Limb (tissue), 2 donors: ENCODE measurements around the gene RFC4.
A peak's percentile ranks its signal among the peaks of the same experiment; 100 is the strongest.
"Not testable (repeated sequence)": the region's sequence is repeated elsewhere in the genome, so short reads cannot be mapped to it uniquely, and the experiment has no call there.

ENCODE experiments used
- DNase-seq, 2 donors: peaks; one replicate each; pipeline ENCODE4 v3.0.0-alpha.2; 2016; ENCODE audit errors: extremely low spot score in 2 of 2

Gene RFC4

GRCh38 chr3:186806089-186807055, at the start of gene RFC4:
RFC4 (minus strand) TSS chr3:186806482; CDS start chr3:186804713, 1,769 bp downstream.
- peak; percentile 78 to 91 for DNase-seq

GRCh38 chr3:186854954-186855353, 48.7 kb upstream of the RFC4 start:
- DNase-seq = no peak

- DNase-seq = no peak
These were observed 47.9 kb upstream of the RFC4 start for GRCh38 chr3:186854146-186854545.

- DNase-seq = no peak
These were observed 46.7 kb upstream of the RFC4 start for GRCh38 chr3:186852994-186853393.

- DNase-seq = not testable (repeated sequence)
These were observed 45.6 kb upstream of the RFC4 start for GRCh38 chr3:186851835-186852234.

GRCh38 chr3:186849374-186849975, 43.2 kb upstream of the RFC4 start:
- DNase-seq = peak in 1 of 2 donors; percentile 48

GRCh38 chr3:186847437-186847836, 41.2 kb upstream of the RFC4 start:
- DNase-seq = no peak

GRCh38 chr3:186845756-186846155, 39.5 kb upstream of the RFC4 start:
- DNase-seq = no peak

GRCh38 chr3:186844908-186845307, 38.6 kb upstream of the RFC4 start:
- DNase-seq = no peak

- DNase-seq = no peak
These were observed 36.8 kb upstream of the RFC4 start for GRCh38 chr3:186843039-186843432.

GRCh38 chr3:186842426-186843038, 36.2 kb upstream of the RFC4 start, which contains the start of gene ADIPOQ:
ADIPOQ (plus strand) TSS chr3:186842710; CDS start chr3:186853059, 10,349 bp downstream.
- DNase-seq = no peak

GRCh38 chr3:186841620-186842019, 35.3 kb upstream of the RFC4 start:
- DNase-seq = no peak

- DNase-seq = peak in 1 of 2 donors; percentile 32
These were observed 33.8 kb upstream of the RFC4 start for GRCh38 chr3:186839874-186840641.

- no peak for DNase-seq
These were observed 26.0 kb upstream of the RFC4 start for GRCh38 chr3:186832276-186832675.

GRCh38 chr3:186831798-186832197, 25.5 kb upstream of the RFC4 start:
- no peak for DNase-seq

- DNase-seq = peak in 1 of 2 donors; percentile 27
These were observed 22.1 kb upstream of the RFC4 start for GRCh38 chr3:186828340-186828739.

GRCh38 chr3:186826976-186827857, 20.9 kb upstream of the RFC4 start:
- DNase-seq = peak; percentile 75 to 88

GRCh38 chr3:186826410-186826975, 20.2 kb upstream of the RFC4 start:
- DNase-seq = no peak

GRCh38 chr3:186825872-186826409, 19.7 kb upstream of the RFC4 start:
- DNase-seq = peak in 1 of 2 donors; percentile 30
